Nephron progenitor cell (in vitro differentiated cells): ENCODE measurements around the gene SH3GLB2.
A peak's percentile ranks its signal among the peaks of the same experiment; 100 is the strongest.

ENCODE experiments used
- DNase-seq: peaks from one replicate; pipeline ENCODE4 v3.0.0; 2021
- H3K27ac Mint-ChIP-seq: 2 replicates; pipeline ENCODE4 v1.8.0; 2021; ENCODE audit warnings: mild to moderate bottlenecking, moderate library complexity, mixed read lengths
- H3K27me3 Mint-ChIP-seq: 2 replicates; pipeline ENCODE4 v1.8.0; 2021; ENCODE audit warnings: mild to moderate bottlenecking, low read depth, mixed read lengths; ENCODE audit not compliant: poor library complexity
- H3K36me3 Mint-ChIP-seq: 2 replicates; pipeline ENCODE4 v1.8.0; 2021; ENCODE audit warnings: low read depth, mixed read lengths
- H3K4me1 Mint-ChIP-seq: 2 replicates; pipeline ENCODE4 v1.8.0; 2021; ENCODE audit warnings: mixed read lengths
- H3K4me3 Mint-ChIP-seq: 2 replicates; pipeline ENCODE4 v1.8.0; 2021; ENCODE audit warnings: mild to moderate bottlenecking, moderate library complexity, mixed read lengths
- H3K9me3 Mint-ChIP-seq: 2 replicates; pipeline ENCODE4 v1.8.0; 2021; ENCODE audit warnings: mild to moderate bottlenecking, moderate library complexity, mixed read lengths
- CTCF ChIP-seq: fragments of 200-600 bp; sonication (generic); IDR thresholded peaks from 2 replicates; pipeline ENCODE4 v1.5.0; 2021; ENCODE audit warnings: antibody characterized with exemption

SH3GLB2 gene

GRCh38 chr9:129042016-129042415 lies 13.9 kb upstream of the SH3GLB2 start:
- H3K36me3 Mint-ChIP-seq = peaks cover 16% of the 10 kb centered on the region
- no peak for TF ChIP-seq CTCF
- H3K4me1 Mint-ChIP-seq = peaks cover 15% of the 10 kb centered on the region
- H3K4me3 Mint-ChIP-seq = no peak overlapping the region
- peaks cover 4% of the 10 kb centered on the region for H3K27me3 Mint-ChIP-seq
- no peak for DNase-seq
- no peak overlapping the region for H3K27ac Mint-ChIP-seq
- H3K9me3 Mint-ChIP-seq = no peaks in the 10 kb centered on the region

- H3K4me1 Mint-ChIP-seq = peaks cover 27% of the 10 kb centered on the region
- TF ChIP-seq CTCF = no peak
- peaks cover 6% of the 10 kb centered on the region for H3K27me3 Mint-ChIP-seq
- H3K36me3 Mint-ChIP-seq = peaks cover 16% of the 10 kb centered on the region
- DNase-seq = no peak
- H3K9me3 Mint-ChIP-seq = no peaks in the 10 kb centered on the region
- H3K4me3 Mint-ChIP-seq = no peak overlapping the region
- H3K27ac Mint-ChIP-seq = peak overlapping the region; percentile 92
These were observed 12.0 kb upstream of the SH3GLB2 start for GRCh38 chr9:129040113-129040643.

- Mint-ChIP-seq H3K4me3 (peak overlapping the region; percentile 96), H3K9me3 (no peaks in the 10 kb centered on the region), H3K36me3 (peaks cover 10% of the 10 kb centered on the region), H3K27me3 (peaks cover 10% of the 10 kb centered on the region), H3K27ac (no peak overlapping the region), H3K4me1 (peaks cover 27% of the 10 kb centered on the region)
- TF ChIP-seq CTCF = no peak
- no peak for DNase-seq
These were observed 10.2 kb upstream of the SH3GLB2 start for GRCh38 chr9:129038109-129038852.

- Mint-ChIP-seq H3K36me3 (peaks cover 10% of the 10 kb centered on the region), H3K27me3 (peaks cover 14% of the 10 kb centered on the region), H3K4me1 (peaks cover 27% of the 10 kb centered on the region), H3K9me3 (no peaks in the 10 kb centered on the region), H3K4me3 (peak overlapping the region; percentile 96), H3K27ac (no peak overlapping the region)
- no peak for TF ChIP-seq CTCF
- no peak for DNase-seq
These were observed 9.6 kb upstream of the SH3GLB2 start for GRCh38 chr9:129037767-129038098.

GRCh38 chr9:129036923-129037766 lies 9.0 kb upstream of the SH3GLB2 start:
- peaks cover 4% of the 10 kb centered on the region for H3K36me3 Mint-ChIP-seq
- no peak overlapping the region for H3K27ac Mint-ChIP-seq
- H3K27me3 Mint-ChIP-seq = peaks cover 14% of the 10 kb centered on the region
- H3K4me3 Mint-ChIP-seq = peak overlapping the region; percentile 96
- H3K4me1 Mint-ChIP-seq = peaks cover 27% of the 10 kb centered on the region
- DNase-seq = no peak
- TF ChIP-seq CTCF = no peak
- H3K9me3 Mint-ChIP-seq = no peaks in the 10 kb centered on the region
